HepG2 (cell line): ENCODE data around the gene BBC3. TPM values are rescaled to one million over a fixed set of nuclear protein-coding genes. Genes with fewer than 3 reads are reported as not detected.

Experiments
- ATAC-seq: fragments of 200-7000 bp; cut with Tn5 transposase; 3 replicates; pipeline ENCODE4 v1.9.1; 2020; ENCODE audit warnings: mild to moderate bottlenecking, moderate library complexity
- BruUV-seq: library from RNA; stranded (reverse); fragments of 400-500 nt; replicated peaks from 2 replicates; lab custom pipeline; 2021; lab: Mats Ljungman, UMichigan
- CTCF ChIA-PET: fragments of 300-600 bp; formaldehyde crosslinking; extraction: SDS; loops from one replicate; lab custom pipeline; 2021; ENCODE audit warnings: low total read pairs, inconsistent platforms, low intra/inter-chr PET ratio; lab: Yijun Ruan, JAX
- POLR2A ChIA-PET: fragments of 350-600 bp; sonication (Branson Sonifier 250); formaldehyde crosslinking; loops from one replicate; lab custom pipeline; 2020; ENCODE audit warnings: antibody characterized with exemption, inconsistent platforms; lab: Yijun Ruan, JAX
- DNase-seq: peaks from one replicate; pipeline ENCODE4 v3.0.0-alpha.2; 2015; ENCODE audit warnings: low spot score
- FAIRE-seq: peaks from 3 replicates; lab custom pipeline; 2011; peaks lifted over from hg19 to GRCh38; lab: Jason Lieb, UNC
- H2AFZ ChIP-seq: one replicate; pipeline ENCODE4 v1.6.1; 2011; ENCODE audit warnings: low read length, inconsistent platforms
- H3K27ac ChIP-seq: fragments of 300-600 bp; 3 replicates; pipeline ENCODE4 v1.8.0; 2011; ENCODE audit warnings: mixed run types, mild to moderate bottlenecking, mixed read lengths, low read length, inconsistent platforms; ENCODE audit not compliant: insufficient read depth; ENCODE audit errors: extremely low read length
- H3K27me3 ChIP-seq, 2 experiments: fragments of 200-600 bp in 1 of 2; 2 replicates in 1 of 2; 3 replicates in 1 of 2; pipeline versions ENCODE4 v1.6.0 to v1.8.0; 2011; ENCODE audit warnings: low read length in 2 of 2, mild to moderate bottlenecking in 2 of 2, moderate library complexity in 2 of 2, inconsistent platforms in 1 of 2; ENCODE audit not compliant: insufficient read depth in 2 of 2, control insufficient read depth in 1 of 2
- H3K36me3 ChIP-seq, 2 experiments: fragments of 200-600 bp in 1 of 2; replicated peaks in 1 of 2; 2 replicates in 1 of 2; 3 replicates in 1 of 2; pipeline versions ENCODE4 v1.5.1 to v1.8.0; 2011; ENCODE audit warnings: low read length in 2 of 2, inconsistent platforms in 1 of 2; ENCODE audit not compliant: insufficient read depth in 2 of 2, control insufficient read depth in 1 of 2
- H3K4me1 ChIP-seq: 2 replicates; pipeline ENCODE4 v1.5.1; 2012; ENCODE audit warnings: low read length, inconsistent platforms; ENCODE audit not compliant: insufficient read depth
- H3K4me2 ChIP-seq: 2 replicates; pipeline ENCODE4 v1.6.0; 2011; ENCODE audit warnings: low read depth, low read length, inconsistent platforms
- H3K4me3 ChIP-seq, 3 experiments: fragments of 200-600 bp in 1 of 3; sonication (generic), shearing (Covaris generic) in 1 of 3; replicated peaks in 1 of 3; 2 replicates each; pipeline ENCODE4 v1.5.1; 2011 to 2016; ENCODE audit warnings: low read length in 3 of 3, inconsistent platforms in 2 of 3, low read depth in 2 of 3, mild to moderate bottlenecking in 2 of 3, control low read depth in 1 of 3, mixed read lengths in 1 of 3; ENCODE audit not compliant: insufficient read depth in 1 of 3
- H3K79me2 ChIP-seq: one replicate; pipeline ENCODE4 v1.6.1; 2011; ENCODE audit warnings: low read length, inconsistent platforms; ENCODE audit not compliant: insufficient read depth
- H3K9ac ChIP-seq: 2 replicates; pipeline ENCODE4 v1.6.0; 2011; ENCODE audit warnings: mild to moderate bottlenecking, low read depth, low read length, inconsistent platforms; ENCODE audit not compliant: insufficient read depth
- H3K9me3 ChIP-seq: 2 replicates; pipeline ENCODE4 v1.5.1; 2012; ENCODE audit warnings: mild to moderate bottlenecking, low read length
- H4K20me1 ChIP-seq: 2 replicates; pipeline ENCODE4 v1.6.0; 2011; ENCODE audit warnings: inconsistent platforms, mild to moderate bottlenecking, low read length, moderate library complexity; ENCODE audit not compliant: insufficient read depth
- E2F1 ChIP-seq: sonication (generic); formaldehyde crosslinking; IDR thresholded peaks from 2 replicates; pipeline ENCODE4 v1.5.0; 2020; ENCODE audit warnings: missing genetic modification reagents
- FOXK1 ChIP-seq: sonication (generic); formaldehyde crosslinking; IDR thresholded peaks from 2 replicates; pipeline ENCODE4 v1.4.0; 2020; ENCODE audit warnings: low read depth, missing genetic modification reagents, borderline replicate concordance
- HIC2 ChIP-seq: sonication (generic); formaldehyde crosslinking; IDR thresholded peaks from 2 replicates; pipeline ENCODE4 v1.9.0; 2022; ENCODE audit warnings: low read depth, missing genetic modification reagents
- RNF2 ChIP-seq: fragments of 450-650 bp; conservative IDR thresholded peaks from 2 replicates; pipeline ENCODE4 v1.6.1; 2016; ENCODE audit warnings: low read depth
- STAG1 ChIP-seq: sonication (generic); formaldehyde crosslinking; IDR thresholded peaks from 2 replicates; pipeline ENCODE4 v1.4.0; 2020; ENCODE audit warnings: missing genetic modification reagents
- TOE1 ChIP-seq: sonication (generic); formaldehyde crosslinking; IDR thresholded peaks from 2 replicates; pipeline ENCODE4 v1.4.0; 2020; ENCODE audit warnings: mild to moderate bottlenecking, missing genetic modification reagents
- ZBTB26 ChIP-seq: IDR thresholded peaks from 2 replicates; pipeline ENCODE4 v1.6.1; 2016; ENCODE audit warnings: missing compliant biosample characterization, missing genetic modification reagents, borderline replicate concordance
- ZNF572 ChIP-seq: sonication (generic); formaldehyde crosslinking; IDR thresholded peaks from 2 replicates; pipeline ENCODE4 v1.5.1; 2020; ENCODE audit warnings: mild to moderate bottlenecking, missing genetic modification reagents
- ZNF597 ChIP-seq: sonication (generic); formaldehyde crosslinking; IDR thresholded peaks from 2 replicates; pipeline ENCODE4 v1.5.0; 2020; ENCODE audit warnings: missing genetic modification reagents
- ZNF704 ChIP-seq: sonication (generic); formaldehyde crosslinking; IDR thresholded peaks from 2 replicates; pipeline ENCODE4 v1.8.1; 2023; ENCODE audit warnings: mild to moderate bottlenecking, inconsistent platforms, moderate library complexity, missing genetic modification reagents, borderline replicate concordance
- ZZZ3 ChIP-seq: sonication (generic); formaldehyde crosslinking; IDR thresholded peaks from 2 replicates; pipeline ENCODE4 v1.4.0; 2020; ENCODE audit warnings: missing genetic modification reagents, mild to moderate bottlenecking, borderline replicate concordance
- WGBS: methylation state at CpG from one replicate; pipeline ENCODE4 v1.1.6; 2017; ENCODE audit warnings: low lambda C conversion rate; 5-methylcytosine and 5-hydroxymethylcytosine counted together
- in situ Hi-C: cut with HindIII; loops from 2 replicates; pipeline ENCODE4 v1.10.0; 2017; ENCODE audit warnings: low pct_unique_long_range_greater_than_20kb; ENCODE audit not compliant: extremely low pct_ligation_motif_present
- intact Hi-C: fragments of 100-400 bp; cut with micrococcal nuclease; formaldehyde crosslinking; loops from one replicate; pipeline ENCODE4 v1.10.0; 2022; ENCODE audit not compliant: unreplicated experiment
- polyA plus RNA-seq, 8 experiments: library from polyadenylated mRNA; depleted of rRNA in 3 of 8; stranded (reverse) in 7 of 8; unstranded in 1 of 8; fragments of >200 nt; fragmentation: Illumina TruSeq in 4 of 8; extraction: Trizol in 4 of 8; gene quantifications; 2 replicates each; pipeline versions ENCODE4 v1.2.1 to v1.2.3, GENCODE V29; 2011 to 2016; ENCODE audit warnings: low read depth in 4 of 8, missing spikeins in 1 of 8, mixed read lengths in 1 of 8; ENCODE audit not compliant: insufficient read depth in 1 of 8
- total RNA-seq, 5 experiments: library from RNA; depleted of rRNA; stranded (reverse); fragments of >200 nt; fragmentation: Illumina TruSeq; extraction: Trizol; gene quantifications; 2 replicates each; pipeline ENCODE4 v1.2.3, GENCODE V29; 2016; ENCODE audit warnings: low read depth in 1 of 5

Gene BBC3
- total and polyA plus RNA-seq, 2 of the 13 experiments (the other 11 are each of a cell fraction or from before 2014, with no cell fraction given) = 6.1 to 8.8 TPM

- POLR2A ChIA-PET = no interaction called here
- Histone ChIP-seq H3K27ac (no peak overlapping the region), H4K20me1 (peaks cover 8% of the 10 kb centered on the region; the same call in 1 of the 2 replicates), H3K4me1 (peaks cover 28% of the 10 kb centered on the region), H3K9me3 (no peaks in the 10 kb centered on the region), H3K36me3 (peaks cover 18 to 39% of the 10 kb centered on the region in 2 experiments), H3K4me3 (peak overlapping the region; percentile 71 to 79 (median 72); a peak in 5 of 6 replicates), H3K4me2 (peak overlapping the region; percentile 94), H2AFZ (no peak overlapping the region), H3K27me3 (no peaks in the 10 kb centered on the region), H3K9ac (peak overlapping the region; percentile 89), H3K79me2 (peaks cover 15% of the 10 kb centered on the region)
- intact Hi-C loops = no loop called here
- CTCF ChIA-PET = no interaction called here
- FAIRE-seq = no peak
- no peak for ATAC-seq
- in situ Hi-C loops = no loop called here
- TF ChIP-seq ZZZ3 (CRISPR knock-in tag) (no peak), ZNF704 (CRISPR knock-in tag) (no peak), ZNF572 (CRISPR knock-in tag) (no peak), ZBTB26 (no peak), HIC2 (no peak), E2F1 (CRISPR knock-in tag) (no peak), ZNF597 (CRISPR knock-in tag) (no peak), TOE1 (CRISPR knock-in tag) (no peak), FOXK1 (CRISPR knock-in tag) (no peak), RNF2 (no peak), STAG1 (CRISPR knock-in tag) (no peak)
- DNase-seq = no peak
- no TSS peak for BruUV-seq
- 98% methylated on average over 9 of the region's 9 CpGs for WGBS
Measured at GRCh38 chr19:47258434-47258833, 27.4 kb upstream of the BBC3 start.
